HG03095 (cell line): Measurements from ENCODE around the gene SFT2D2.
"Not testable (repeated sequence)": the region's sequence is repeated elsewhere in the genome, so short reads cannot be mapped to it uniquely, and the experiment has no call there.

Experiments
- ATAC-seq: cut with Tn5 transposase; IDR thresholded peaks from one replicate; pipeline ENCODE4 v1.9.1; 2021; ENCODE audit warnings: moderate library complexity; ENCODE audit not compliant: unreplicated experiment

The SFT2D2 gene

DNA sequence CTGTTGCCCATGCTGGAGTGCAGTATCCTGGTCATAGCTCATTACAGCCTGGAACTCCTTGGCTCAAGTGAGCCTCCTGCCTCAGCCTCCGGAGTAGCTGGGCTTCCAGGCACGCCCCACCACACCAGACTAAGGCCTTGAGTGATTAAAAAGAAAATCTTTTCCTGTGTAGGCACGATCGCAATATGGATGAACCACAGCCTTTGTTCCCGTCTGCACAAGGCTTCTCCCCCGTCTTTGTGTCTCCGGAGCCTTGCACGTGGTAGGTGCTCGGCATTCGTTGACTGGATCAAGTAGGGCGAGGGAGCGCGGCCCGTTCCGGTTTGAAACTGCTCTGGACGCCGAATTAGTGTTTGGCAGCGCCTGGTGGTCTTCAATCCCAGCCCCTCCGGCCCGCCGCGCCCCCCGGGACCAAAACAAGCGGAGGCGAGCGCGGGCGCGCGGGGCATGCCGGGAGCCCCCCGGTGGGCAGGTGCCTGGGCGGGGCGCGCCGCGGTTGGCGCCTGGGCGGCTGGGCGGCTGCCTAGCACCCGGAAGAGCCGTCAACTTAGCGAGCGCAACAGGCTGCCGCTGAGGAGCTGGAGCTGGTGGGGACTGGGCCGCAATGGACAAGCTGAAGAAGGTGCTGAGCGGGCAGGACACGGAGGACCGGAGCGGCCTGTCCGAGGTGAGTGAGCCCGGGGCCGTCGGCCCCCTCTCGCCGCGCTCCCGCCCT lies at the start of gene SFT2D2:
Gene SFT2D2 (plus strand): TSS at position 529 of the 715 bp plus-strand sequence. CDS start 76 bp downstream, at position 605.
- ATAC-seq, result peak; percentile 69

DNA sequence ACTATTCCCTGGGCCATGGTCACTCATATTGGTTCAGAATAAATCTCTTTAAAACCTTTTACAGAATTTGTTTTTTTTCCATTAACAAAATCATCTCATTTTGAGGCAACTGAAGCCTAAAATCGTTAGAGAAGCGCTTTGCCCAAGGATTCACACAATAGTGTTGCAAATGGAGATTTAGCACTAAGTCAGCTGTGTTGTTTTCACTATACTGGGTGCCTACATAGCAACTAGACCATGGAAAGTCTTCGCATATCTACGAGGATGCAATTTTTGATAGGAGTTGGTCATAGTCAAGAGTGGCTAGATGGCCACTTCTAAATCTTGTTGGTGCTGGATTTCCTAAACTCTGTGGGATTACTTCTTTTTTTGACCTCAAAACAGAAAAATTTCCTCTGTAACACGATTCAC lies 47.6 kb upstream of the SFT2D2 start:
- no peak for ATAC-seq

DNA sequence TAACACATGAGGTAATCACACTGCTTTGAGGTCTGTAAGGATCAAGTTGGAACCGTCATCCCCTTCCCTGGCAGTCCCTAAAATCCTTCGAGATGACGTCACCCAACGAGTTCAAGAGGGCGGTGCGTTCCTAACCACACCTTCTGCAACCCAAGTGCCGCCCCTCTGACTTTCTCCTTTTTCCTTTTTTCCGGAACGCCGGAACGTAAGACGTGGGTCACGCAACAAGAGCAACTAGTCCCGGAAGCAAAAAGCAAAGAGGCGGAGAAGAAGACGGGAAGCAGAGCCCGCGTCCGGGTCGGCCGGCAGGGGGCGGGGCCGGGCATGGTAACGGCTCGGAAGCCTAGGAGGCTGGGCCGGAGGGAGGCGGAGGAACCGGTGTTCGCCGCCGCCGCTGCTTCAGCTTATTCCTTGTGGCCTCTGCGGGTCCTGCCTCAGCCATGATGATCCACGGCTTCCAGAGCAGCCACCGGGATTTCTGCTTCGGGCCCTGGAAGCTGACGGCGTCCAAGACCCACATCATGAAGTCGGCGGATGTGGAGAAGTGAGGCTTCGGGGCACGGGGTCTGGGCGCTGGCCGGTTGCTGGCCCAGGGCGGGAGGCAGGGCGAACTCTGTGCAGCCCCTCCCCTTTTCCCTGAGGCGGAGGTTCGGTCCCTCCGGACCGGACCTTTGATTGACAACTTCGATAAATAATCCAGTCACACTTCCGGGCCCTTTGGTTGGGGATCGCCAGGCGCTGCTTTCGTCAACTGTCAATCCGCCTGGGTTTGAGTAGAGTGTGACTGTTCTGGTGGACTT lies 47.0 kb upstream of the SFT2D2 start, which contains the start of gene TIPRL:
Gene TIPRL (plus strand): TSS at position 325 of the 800 bp plus-strand sequence. CDS start 116 bp downstream, at position 441.
- ATAC-seq, result peak; percentile 94

GRCh38 chr1:168179438-168180147 lies 46.2 kb upstream of the SFT2D2 start:
- ATAC-seq, result no peak

GRCh38 chr1:168180148-168180524 lies 45.7 kb upstream of the SFT2D2 start:
- no peak for ATAC-seq

DNA sequence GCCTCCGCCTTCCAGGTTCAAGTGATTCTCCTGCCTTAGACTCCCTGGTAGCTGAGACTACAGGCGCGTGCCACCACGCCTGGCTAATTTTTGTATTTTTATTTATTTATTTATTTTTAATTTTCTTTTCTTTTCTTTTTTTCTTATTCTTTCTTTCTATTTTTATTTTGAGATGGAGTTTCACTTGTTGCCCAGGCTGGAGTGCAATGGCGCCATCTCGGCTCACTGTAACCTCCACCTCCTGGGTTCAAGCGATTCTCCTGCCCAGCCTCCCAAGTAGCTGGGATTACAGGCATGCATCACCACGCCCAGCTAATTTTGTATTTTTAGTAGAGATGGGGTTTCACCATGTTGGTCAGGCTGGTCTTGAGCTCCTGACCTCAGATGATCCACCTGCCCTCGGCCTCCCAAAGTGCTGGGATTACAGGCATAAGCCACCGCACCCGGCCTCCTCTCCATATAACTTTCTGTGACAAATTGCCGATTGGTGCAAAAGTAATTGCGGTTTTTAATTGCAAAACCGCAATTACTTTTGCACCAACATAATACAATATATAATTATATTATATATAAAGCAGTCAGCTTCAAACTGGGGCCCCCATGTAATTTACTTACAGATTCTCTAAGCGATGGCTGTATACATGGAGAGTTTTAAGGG lies 44.6 kb upstream of the SFT2D2 start:
- ATAC-seq, result not testable (repeated sequence)

GRCh38 chr1:168187177-168187576 lies 38.6 kb upstream of the SFT2D2 start:
- ATAC-seq, result no peak

DNA sequence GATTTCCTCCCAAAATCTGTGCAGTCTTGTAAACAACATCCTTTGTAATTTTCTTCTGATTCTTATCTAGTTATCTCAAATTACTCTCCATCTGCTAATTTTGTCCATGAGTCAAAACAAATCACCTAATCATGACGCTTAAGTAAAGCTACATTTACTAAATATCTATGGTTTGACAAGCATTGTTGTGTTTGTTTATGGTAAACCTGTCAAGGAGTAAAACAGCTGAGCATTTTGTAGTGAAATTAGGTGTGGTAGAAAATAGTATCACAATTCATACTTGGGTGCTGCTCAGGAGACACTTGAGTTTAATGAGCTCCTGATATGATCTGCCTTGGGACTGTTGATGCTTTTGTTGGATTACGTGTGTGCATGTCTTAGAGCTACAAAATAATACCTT lies 35.4 kb upstream of the SFT2D2 start:
- ATAC-seq, result no peak

DNA sequence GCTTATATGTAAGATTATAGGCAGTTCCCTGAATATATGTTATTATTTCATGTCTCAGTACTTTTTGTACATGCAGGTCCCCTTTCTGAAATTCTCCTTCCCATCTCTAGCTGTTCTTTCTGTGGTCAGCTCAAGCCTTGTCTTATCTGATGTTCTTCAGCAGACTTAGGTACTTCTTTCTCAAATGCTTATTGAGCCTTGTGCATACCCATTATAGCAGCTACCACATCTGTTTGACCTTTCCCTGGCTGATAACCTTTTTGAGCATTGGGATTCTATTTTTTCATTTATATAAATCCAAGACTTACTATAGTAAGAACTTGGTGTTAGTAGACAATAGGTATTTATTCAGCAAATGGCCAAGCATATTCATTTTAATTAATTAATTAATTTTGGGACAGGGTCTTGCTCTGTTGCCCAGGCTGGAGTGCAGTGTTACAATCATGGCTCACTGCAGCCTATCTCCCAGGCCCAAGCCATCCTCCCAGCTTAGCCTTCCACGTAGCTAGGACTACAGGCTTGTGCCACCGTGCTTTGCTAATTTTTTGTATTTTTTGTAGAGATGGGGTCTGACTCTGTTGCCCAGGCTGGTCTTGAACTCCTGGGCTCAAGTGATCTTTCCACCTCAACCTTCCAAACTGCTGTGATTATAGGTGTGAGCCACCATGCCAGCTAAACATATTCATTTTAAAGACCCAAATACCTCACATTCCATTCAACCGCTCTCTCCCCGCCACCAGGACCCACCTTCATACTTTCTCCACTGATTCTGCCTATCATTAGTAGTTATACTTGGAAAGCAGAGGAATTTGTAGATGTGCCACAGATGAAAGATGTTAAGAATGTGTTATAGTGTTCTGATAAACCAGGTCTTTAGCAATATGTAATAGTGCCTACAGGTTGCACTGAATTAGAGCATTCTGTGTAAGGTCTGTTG lies 30.3 kb upstream of the SFT2D2 start:
- ATAC-seq, result no peak

DNA sequence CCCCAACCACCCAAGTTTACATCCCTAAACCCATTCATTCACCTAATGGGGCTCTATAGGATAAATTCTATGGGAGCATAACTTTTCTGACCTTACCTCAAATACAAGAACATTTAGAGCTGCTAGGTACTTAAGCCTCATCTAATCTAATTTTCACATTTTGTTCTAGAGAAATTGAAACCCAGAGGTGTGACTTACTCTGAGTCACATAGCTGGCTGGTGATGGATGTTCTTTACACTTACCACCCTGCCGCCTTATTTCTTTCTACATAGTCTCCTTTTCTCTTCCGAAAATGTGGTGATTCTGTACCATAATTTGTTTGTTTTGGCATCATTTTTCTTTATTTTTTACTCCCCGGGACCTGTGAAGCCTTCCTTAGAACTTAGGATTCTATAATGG lies 26.7 kb upstream of the SFT2D2 start:
- no peak for ATAC-seq

- no peak for ATAC-seq
Measured at GRCh38 chr1:168202941-168203654, 22.7 kb upstream of the SFT2D2 start.

GRCh38 chr1:168206111-168206510 lies 19.7 kb upstream of the SFT2D2 start:
- no peak for ATAC-seq

DNA sequence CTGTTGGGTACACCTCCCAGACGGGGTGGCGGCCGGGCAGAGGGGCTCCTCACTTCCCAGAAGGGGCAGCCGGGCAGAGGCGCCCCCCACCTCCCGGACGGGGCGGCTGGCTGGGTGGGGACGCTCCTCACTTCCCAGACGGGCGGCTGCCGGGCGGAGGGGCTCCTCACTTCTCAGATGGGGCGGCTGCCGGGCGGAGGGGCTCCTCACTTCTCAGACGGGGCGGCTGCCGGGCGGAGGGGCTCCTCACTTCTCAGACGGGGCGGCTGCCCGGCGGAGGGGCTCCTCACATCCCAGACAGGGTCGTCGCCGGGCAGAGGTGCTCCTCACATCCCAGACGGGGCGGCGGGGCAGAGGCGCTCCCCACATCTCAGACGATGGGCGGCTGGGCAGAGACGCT lies 18.1 kb upstream of the SFT2D2 start:
- not testable (repeated sequence) for ATAC-seq

GRCh38 chr1:168210312-168210711 lies 15.5 kb upstream of the SFT2D2 start:
- ATAC-seq, result no peak

DNA sequence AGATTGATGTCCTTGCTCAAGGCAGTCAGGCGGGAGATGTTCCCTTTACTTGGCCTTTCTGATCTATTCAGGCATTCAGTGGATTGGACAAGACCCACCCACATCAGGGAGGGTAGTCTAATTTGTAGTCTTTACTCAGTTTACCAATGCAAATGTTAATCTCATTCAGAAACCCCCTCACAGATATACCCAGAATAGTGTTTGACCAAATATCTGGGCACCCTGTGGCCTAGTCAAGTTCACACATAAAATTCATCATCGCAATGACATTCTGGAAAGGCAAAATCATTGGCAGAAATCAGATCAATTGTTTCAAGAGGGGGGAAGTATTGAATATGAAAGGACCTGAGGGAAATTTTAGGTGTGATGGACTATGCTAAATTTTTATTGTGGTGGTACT lies 12.5 kb upstream of the SFT2D2 start:
- no peak for ATAC-seq

GRCh38 chr1:168216171-168216570 lies 9.6 kb upstream of the SFT2D2 start:
- ATAC-seq, result no peak

GRCh38 chr1:168217664-168218063 lies 8.1 kb upstream of the SFT2D2 start:
- no peak for ATAC-seq

DNA sequence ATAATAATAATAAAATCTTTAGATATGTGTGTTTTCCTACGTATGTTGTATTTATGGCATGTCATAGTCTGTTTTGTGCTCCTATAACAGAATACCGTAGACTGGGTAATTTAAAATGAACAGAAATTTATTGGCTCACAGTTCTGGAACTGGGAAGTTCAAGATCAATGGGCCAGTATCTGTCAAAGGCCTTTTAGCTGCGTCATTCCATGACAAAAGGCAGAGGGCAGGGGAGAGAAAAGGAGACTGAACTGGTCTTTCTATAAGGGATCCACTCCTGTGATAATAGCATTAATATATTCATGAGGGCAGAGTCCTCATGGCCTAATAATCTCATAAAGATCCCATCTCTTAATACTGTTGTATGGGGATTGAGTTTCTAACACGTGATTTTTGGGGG lies 7.1 kb upstream of the SFT2D2 start:
- no peak for ATAC-seq

DNA sequence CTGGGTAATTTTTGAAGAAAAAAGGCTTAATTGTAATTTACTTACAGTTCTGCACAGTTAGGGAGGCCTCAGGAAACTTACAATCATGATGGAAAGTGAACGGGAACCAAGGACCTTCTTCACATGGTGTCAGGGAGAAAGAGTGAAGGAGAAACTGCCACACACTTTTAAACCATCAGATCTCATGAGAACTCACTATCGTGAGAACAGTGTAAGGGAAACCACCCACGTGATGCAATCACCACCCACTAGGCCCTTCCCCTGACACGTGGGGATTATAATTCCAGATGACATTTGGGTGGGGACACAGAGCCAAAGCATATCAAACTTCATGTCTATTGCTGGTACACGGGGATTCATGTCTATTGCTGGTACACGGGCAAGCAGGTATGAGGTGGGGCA lies 5.3 kb upstream of the SFT2D2 start:
- ATAC-seq, result no peak
